ENCODE data around the gene CD84.
"Not testable (repeated sequence)": the region's sequence is repeated elsewhere in the genome, so short reads cannot be mapped to it uniquely, and the experiment has no call there.

The CD84 gene

DNA sequence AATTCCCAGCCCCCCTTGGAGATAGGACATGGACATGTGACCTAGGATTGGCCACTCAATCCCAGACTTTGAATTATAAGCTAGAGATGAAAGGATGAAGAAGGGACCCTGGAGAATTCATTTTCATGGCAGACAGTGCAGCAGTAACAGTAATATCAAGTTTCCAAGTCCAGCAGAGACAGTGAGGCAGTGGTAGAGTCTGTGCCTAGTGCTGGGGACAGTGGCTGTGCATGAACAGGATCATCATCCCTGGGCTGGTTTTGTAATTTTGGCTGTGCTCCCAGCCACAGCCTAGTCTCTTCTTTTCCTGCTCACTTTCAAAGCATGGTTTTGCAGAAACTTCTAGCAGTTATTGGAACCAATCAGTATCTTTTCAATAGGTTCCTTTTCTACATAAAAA is 29.6 kb upstream of the CD84 start:
- no peak for DNase-seq

GRCh38 chr1:160608514-160608913 is 29.2 kb upstream of the CD84 start:
- DNase-seq = no peak

DNA sequence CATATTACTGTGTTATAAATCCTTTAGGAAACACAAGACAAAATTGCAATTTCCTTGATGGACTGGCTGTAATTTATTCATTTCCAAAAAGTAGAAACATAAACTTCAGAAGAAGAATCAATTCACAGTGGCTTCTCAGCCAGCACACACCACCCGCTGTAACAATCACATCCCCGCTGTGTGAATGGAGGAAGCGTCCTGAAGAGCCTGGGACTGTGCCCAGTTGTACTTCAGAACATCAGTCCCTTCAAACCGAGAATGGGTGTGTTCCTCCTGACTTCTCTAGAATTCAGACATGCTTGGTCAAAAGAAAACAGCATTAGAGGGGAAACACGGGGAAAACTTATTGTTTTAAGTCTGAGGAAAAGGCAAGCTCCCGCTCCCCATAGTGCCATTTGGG is 28.8 kb upstream of the CD84 start:
- DNase-seq = no peak

- DNase-seq = no peak
These were observed 28.4 kb upstream of the CD84 start for GRCh38 chr1:160607672-160608032.

GRCh38 chr1:160607011-160607671 is 27.8 kb upstream of the CD84 start:
- DNase-seq = no peak

GRCh38 chr1:160606611-160607010 is 27.3 kb upstream of the CD84 start:
- DNase-seq = no peak

DNA sequence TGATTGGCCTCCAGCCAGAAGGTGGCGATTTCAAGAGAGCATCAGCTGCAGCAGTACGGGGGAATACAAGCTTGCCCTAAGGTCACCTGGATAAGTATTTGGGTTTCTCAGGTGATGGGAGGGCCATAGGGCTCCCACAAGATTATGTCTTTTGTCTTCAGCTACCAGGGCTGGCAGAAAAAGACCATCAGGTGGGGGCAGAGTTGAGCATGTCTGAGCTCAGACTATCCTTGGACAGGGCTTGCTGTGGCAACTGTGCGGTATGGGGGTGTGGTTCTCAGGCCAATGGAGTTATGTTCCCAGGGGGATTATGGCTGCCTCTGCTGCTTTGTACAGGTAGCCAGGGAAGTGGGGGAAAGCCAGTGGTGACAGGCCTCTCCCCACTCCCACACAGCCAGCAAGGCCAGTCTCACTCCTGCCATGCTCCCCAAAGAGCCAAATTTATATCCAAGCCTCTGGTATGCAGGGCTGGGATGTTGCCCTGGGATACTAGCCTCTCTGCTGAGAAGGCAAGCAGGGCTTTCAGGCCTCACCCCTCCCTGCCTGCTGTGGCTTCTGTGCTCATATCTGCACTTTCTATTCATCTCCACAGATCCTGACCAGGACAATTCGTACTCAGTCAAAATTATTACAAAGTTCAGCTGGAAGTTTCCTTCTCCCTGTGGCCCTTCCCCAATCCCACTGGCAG is 26.6 kb upstream of the CD84 start:
- DNase-seq = no peak

- no peak for DNase-seq
These were observed 25.9 kb upstream of the CD84 start for GRCh38 chr1:160605205-160605604.

DNA sequence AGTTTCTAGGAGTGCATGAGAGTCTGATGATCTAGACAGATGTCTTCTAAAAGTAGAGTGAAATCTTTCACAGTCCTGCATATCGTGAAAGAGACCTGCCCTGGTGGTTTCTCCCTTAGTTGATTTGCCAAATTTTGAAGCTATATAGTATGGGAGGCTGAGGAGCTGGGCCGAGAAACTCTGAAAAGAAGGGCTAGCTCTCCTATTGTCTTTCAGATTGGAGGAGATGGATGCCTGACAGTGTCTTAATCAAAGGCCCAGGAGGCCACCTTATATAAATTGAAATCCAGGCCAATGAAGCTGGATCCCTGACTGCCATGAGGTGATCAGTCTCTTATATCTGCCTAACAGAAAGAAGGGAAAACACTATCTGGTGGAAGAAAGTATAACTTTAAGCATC is 18.4 kb upstream of the CD84 start:
- DNase-seq = no peak

DNA sequence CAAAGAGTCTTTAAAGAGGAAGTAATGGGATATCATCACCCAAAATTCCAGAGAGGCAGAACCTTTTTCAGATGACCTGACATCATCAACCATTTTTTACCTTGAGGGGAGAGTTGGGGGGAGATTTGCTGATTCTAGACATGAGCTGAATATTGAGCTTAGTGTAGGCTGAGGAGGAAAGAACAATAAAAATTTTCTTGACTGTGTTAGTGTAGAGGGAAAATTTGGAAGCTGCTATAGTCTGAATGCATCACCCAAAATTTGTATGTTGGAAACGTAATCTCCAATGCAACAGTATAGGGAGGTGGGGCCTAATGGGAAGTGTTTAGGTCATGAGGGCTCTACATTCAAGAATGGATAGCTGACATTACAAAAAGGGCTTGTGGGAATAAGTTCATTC is 17.8 kb upstream of the CD84 start:
- no peak for DNase-seq

DNA sequence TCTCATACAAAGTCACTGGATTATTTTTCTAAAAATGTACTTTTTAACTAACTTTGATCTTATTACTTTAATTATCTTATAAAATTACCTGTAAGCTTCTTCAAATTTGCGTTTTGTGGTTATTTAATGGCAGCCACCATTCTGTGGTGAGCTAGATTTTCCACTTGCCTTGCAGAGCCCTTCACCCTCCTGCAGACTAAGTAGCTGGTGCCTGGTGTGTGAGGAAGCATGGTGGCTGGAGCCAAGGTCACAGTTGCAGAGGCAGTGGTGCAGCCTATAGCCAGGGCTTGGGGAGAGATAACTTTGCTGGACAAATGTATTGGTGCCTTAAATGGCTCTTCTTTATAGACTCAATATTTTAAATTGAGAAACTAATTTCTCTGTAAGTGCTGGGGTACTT is 11.2 kb upstream of the CD84 start:
- no peak for DNase-seq

DNA sequence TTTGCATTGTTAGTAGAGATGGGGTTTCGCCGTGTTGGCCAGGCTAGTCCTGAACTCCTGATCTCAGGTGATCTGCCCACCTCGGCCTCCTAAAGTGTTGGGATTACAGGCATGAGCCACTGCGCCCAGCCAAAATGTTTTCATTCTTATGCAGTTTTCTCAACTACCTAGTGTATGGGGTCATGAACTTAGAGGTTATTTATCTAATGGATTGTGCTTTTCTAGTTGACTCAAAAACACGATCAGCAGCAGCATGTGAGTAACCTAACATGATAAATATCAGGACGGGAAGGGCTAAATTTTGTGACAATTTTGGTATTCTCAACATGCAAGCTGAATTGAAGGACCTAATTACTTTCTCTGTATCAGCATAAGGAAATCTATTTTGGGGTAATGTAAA is 9.2 kb upstream of the CD84 start:
- no peak for DNase-seq

- DNase-seq = no peak
These were observed 5.5 kb upstream of the CD84 start for GRCh38 chr1:160584784-160585183.

GRCh38 chr1:160582976-160583375 is 3.7 kb upstream of the CD84 start:
- not testable (repeated sequence) for DNase-seq

DNA sequence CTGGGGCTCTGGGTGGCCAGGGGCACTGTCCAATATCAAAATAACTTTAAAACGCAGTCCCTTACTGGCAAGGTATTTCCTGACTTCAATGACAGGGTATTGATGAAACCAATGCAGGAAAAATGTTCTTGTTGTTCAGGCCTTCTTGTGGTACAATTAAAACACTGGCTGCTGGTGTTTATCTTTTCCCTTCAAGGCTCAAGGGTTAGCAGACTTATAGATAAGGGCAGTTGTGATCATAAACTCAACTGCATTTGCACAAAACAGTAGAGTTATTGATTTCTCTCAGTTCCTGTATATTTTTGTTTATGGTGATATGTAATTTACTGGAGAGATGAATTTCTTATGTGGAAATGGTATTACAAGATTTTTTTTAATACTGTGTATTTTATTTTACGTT is 2.7 kb upstream of the CD84 start:
- DNase-seq = no peak

- no peak for DNase-seq
These were observed 1.0 kb upstream of the CD84 start for GRCh38 chr1:160580221-160580812.

- DNase-seq = no peak
These were observed 638 bp downstream of the CD84 start for GRCh38 chr1:160578525-160579191.

DNA sequence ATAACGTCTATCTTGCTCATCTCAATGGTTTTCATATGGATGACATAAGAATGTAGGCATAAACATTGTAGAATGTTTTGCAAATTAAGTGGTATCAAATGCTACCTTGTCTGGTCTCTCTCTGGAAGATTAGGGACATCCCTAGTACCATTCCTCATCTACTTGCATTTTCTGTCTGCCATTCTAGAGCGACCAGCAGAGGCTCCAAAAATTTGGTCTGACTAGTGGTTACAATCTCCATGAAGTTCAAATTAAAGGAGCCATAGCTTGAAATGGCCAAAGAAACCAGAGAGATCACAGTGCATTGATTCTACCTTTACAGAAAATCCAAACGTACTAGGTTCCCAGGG is 1.1 kb downstream of the CD84 start:
- DNase-seq = no peak

GRCh38 chr1:160577671-160578070 is 1.6 kb downstream of the CD84 start:
- DNase-seq = no peak

DNA sequence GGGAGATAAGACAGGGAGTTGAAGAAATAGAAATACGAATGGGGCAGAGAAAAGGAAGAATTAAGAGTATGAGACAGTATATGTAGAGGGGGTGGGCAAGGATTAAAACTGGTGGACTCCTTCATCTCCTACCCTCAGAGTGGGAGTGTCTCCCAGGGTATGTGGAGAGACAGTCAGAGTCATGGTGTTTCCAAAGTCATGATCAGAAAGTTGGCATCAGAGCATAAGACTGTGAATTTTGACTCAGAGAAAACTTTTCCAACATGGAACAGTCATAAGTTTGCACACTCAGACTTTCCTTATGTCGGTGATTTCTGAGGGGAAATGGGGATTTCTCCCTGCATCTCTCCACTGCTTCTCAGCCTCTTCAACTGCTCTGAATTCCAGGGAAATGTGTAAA is 2.4 kb downstream of the CD84 start:
- no peak for DNase-seq

- DNase-seq = no peak
These were observed 2.9 kb downstream of the CD84 start for GRCh38 chr1:160576390-160576789.

DNA sequence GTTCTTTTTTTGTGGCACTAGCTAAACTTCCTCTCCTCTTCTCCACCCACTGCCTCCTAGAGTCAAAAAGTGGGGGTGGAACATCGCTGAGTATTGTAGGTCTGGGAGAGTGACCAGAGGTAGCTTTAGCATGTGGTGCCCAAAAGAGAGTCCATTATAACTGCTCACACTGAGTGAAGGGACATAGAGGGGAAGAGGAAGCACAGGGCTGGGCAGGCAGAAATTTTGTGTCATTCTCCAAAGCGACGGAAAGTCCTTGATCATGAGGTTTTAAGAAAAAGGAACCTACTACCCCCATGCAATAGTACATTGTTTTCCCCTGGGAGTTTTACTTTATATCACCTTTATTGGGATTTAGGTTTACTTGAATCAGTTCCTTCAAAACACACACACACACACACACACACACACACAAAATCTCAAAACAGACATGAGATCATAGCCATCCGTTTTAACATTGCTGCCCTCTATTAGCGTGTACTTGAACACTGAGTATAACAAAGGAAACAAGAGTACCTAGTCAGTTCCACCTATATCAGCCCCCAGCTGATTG is 4.1 kb downstream of the CD84 start:
- DNase-seq = no peak

DNA sequence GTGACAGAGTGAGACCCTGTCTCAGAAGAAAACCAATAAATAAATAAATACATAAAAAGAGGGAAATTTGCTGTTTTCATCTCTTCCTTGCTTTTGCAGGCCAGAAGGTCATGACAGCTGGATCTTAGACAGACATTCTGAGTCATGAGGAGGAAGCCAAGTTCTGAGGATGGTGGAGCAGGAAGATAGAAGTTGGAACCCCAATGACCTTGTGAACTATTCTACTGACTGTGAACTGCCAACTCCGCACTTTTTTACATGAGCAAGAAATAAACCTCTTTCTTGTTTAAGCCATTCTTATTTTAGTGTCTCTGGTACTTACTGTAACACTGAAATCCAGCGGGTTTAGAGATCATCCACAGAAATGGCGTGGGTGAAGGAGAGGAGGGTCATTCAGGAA is 8.5 kb downstream of the CD84 start:
- no peak for DNase-seq

- no peak for DNase-seq
These were observed 9.5 kb downstream of the CD84 start for GRCh38 chr1:160569806-160570205.

All from stimulated activated CD4-positive, alpha-beta T cell treated with anti-CD3 and anti-CD28 coated beads, Interleukin-2, amount 100 ng/mL, for 48 hours (primary cell).